NT2/D1 (cell line): Measurements from ENCODE around the gene CFAP54.

ENCODE experiments used
- DNase-seq: peaks from one replicate; pipeline ENCODE4 v3.0.0-alpha.2; 2011; ENCODE audit warnings: low read depth, low spot score
- H3K27me3 ChIP-seq: 2 replicates; pipeline ENCODE4 v1.6.0; 2011; ENCODE audit warnings: mild to moderate bottlenecking; ENCODE audit not compliant: insufficient read length, insufficient read depth
- H3K36me3 ChIP-seq: 2 replicates; pipeline ENCODE4 v1.6.1; 2011; ENCODE audit warnings: mild to moderate bottlenecking, low read length, mixed read lengths; ENCODE audit not compliant: insufficient read depth, insufficient read length
- H3K4me1 ChIP-seq: 2 replicates; pipeline ENCODE4 v1.5.1; 2011; ENCODE audit not compliant: insufficient read depth, insufficient read length
- H3K4me3 ChIP-seq: 2 replicates; pipeline ENCODE4 v1.5.1; 2011; ENCODE audit warnings: low read depth; ENCODE audit not compliant: insufficient read length
- H3K9ac ChIP-seq: 2 replicates; pipeline ENCODE4 v1.6.0; 2011; ENCODE audit warnings: low read depth; ENCODE audit not compliant: insufficient read length
- H3K9me3 ChIP-seq: 2 replicates; pipeline ENCODE4 v1.5.1; 2011; ENCODE audit warnings: mild to moderate bottlenecking, low read length; ENCODE audit not compliant: insufficient read depth
- SUZ12 ChIP-seq: IDR thresholded peaks from 2 replicates; pipeline ENCODE4 v1.6.1; 2011; ENCODE audit not compliant: insufficient read length, insufficient read depth; ENCODE audit errors: extremely low read depth
- YY1 ChIP-seq: IDR thresholded peaks from 2 replicates; pipeline ENCODE4 v1.6.1; 2011; ENCODE audit not compliant: insufficient read length, insufficient read depth
- ZNF274 ChIP-seq: IDR thresholded peaks from 2 replicates; pipeline ENCODE4 v1.6.1; 2011; ENCODE audit warnings: mild to moderate bottlenecking, low read depth, low read length

The CFAP54 gene

DNA sequence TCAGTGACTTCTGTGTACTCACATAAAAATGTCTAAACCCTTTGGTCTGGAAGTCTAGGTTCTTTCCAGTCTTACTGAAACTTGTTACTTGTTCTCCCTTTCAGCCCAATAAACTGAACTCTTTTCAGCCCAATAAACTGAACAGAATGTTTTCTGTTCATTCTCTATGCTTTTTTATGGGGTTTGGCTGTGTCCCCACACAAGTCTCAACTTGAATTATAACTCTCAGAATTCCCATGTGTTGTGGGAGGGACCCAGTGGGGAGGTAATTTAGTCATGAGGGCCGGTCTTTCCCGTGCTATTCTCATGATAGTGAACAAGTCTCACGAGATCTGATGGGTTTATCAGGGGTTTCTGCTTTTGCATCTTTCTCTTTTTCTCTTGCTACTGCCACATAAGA is 402.7 kb downstream of the CFAP54 start:
- Histone ChIP-seq H3K4me1 (peaks cover 4% of the 10 kb centered on the region), H3K36me3 (no peaks in the 10 kb centered on the region), H3K27me3 (no peaks in the 10 kb centered on the region), H3K9me3 (peaks cover 6% of the 10 kb centered on the region; the same call in 1 of the 2 replicates), H3K9ac (no peak overlapping the region), H3K4me3 (no peak overlapping the region)
- TF ChIP-seq YY1 (no peak), ZNF274 (no peak), SUZ12 (no peak)
- no peak for DNase-seq

- no peak for DNase-seq
- Histone ChIP-seq H3K9me3 (peaks cover 6% of the 10 kb centered on the region; the same call in 1 of the 2 replicates), H3K9ac (no peak overlapping the region), H3K27me3 (no peaks in the 10 kb centered on the region), H3K36me3 (no peaks in the 10 kb centered on the region), H3K4me1 (no peaks in the 10 kb centered on the region), H3K4me3 (no peak overlapping the region)
- TF ChIP-seq YY1 (no peak), ZNF274 (no peak), SUZ12 (no peak)
Observed at GRCh38 chr12:96897421-96897820, 408.0 kb downstream of the CFAP54 start.

DNA sequence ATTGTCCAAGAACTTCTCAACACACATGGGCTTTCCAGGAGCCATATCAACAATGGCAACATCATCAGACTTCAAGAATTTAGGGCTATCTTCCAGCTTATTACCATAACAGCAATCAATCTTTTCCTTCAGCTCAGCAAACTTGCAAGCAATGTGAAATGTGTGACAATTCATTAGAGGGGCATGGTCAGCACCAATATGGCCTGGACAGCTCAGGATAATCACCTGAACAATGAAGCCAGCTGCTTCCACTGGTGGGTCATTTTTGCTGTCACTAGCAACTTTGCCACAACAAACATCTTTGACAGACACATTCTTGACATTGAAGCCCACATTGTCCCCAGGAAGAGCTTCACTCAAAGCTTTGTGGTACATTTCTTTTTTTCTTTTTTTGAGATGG is 411.8 kb downstream of the CFAP54 start:
- no peak for DNase-seq
- no peak for TF ChIP-seq YY1
- no peak for TF ChIP-seq SUZ12
- TF ChIP-seq ZNF274: no peak
- Histone ChIP-seq H3K27me3 (no peaks in the 10 kb centered on the region), H3K4me3 (no peak overlapping the region), H3K36me3 (no peaks in the 10 kb centered on the region), H3K4me1 (no peaks in the 10 kb centered on the region), H3K9ac (no peak overlapping the region), H3K9me3 (no peaks in the 10 kb centered on the region)

DNA sequence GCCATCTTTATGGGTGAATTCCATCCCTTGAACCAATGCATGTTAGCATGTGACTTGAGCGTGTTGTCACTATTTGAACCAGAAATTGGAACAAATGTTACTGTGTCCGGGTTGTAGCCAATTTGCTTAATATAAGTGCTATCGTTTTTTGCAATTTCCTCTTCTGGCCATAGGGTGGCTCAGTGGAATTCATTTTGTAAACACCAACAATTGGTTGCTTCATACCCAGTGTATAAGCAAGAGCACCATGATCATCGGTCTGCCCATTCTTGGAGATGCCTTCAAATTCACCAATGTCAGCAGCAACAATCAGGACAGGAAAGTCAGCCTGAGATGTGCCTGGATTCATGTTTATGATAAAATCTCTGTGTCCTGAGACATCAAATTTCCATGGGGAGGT is 412.7 kb downstream of the CFAP54 start:
- DNase-seq: no peak

GRCh38 chr12:96906498-96906848 is 417.1 kb downstream of the CFAP54 start:
- H3K9ac ChIP-seq: peak overlapping the region; percentile 80
- DNase-seq: no peak
- H3K36me3 ChIP-seq: peaks cover 10% of the 10 kb centered on the region
- TF ChIP-seq YY1: no peak
- TF ChIP-seq SUZ12: no peak
- TF ChIP-seq ZNF274: no peak
- no peaks in the 10 kb centered on the region for H3K4me1 ChIP-seq
- H3K4me3 ChIP-seq: peak overlapping the region; percentile 85
- no peaks in the 10 kb centered on the region for H3K27me3 ChIP-seq
- H3K9me3 ChIP-seq: no peaks in the 10 kb centered on the region

More for the DNA sequence above, 412.7 kb downstream of the CFAP54 start:
- H3K4me1 ChIP-seq: no peaks in the 10 kb centered on the region
- H3K9me3 ChIP-seq: no peaks in the 10 kb centered on the region
- H3K4me3 ChIP-seq: no peak overlapping the region
- H3K36me3 ChIP-seq: no peaks in the 10 kb centered on the region
- no peak overlapping the region for H3K9ac ChIP-seq
- TF ChIP-seq SUZ12 (no peak), ZNF274 (no peak), YY1 (no peak)
- H3K27me3 ChIP-seq: no peaks in the 10 kb centered on the region

- no peak for TF ChIP-seq SUZ12
- no peak for TF ChIP-seq YY1
- no peak for TF ChIP-seq ZNF274
- DNase-seq: peak; percentile 80
- H3K9me3 ChIP-seq: no peaks in the 10 kb centered on the region
- no peaks in the 10 kb centered on the region for H3K4me1 ChIP-seq
- H3K9ac ChIP-seq: peak within 1 kb of the TSS; percentile 80
- H3K27me3 ChIP-seq: no peaks in the 10 kb centered on the region
- H3K4me3 ChIP-seq: peak within 1 kb of the TSS; percentile 85
- H3K36me3 ChIP-seq: peaks cover 10% of the 10 kb centered on the region
Observed at GRCh38 chr12:96906849-96907670, 417.7 kb downstream of the CFAP54 start, which contains the start of gene NEDD1. TSS of gene NEDD1 (plus strand) at chr12:96907257. CDS start at chr12:96909760, 2,503 bp downstream.

DNA sequence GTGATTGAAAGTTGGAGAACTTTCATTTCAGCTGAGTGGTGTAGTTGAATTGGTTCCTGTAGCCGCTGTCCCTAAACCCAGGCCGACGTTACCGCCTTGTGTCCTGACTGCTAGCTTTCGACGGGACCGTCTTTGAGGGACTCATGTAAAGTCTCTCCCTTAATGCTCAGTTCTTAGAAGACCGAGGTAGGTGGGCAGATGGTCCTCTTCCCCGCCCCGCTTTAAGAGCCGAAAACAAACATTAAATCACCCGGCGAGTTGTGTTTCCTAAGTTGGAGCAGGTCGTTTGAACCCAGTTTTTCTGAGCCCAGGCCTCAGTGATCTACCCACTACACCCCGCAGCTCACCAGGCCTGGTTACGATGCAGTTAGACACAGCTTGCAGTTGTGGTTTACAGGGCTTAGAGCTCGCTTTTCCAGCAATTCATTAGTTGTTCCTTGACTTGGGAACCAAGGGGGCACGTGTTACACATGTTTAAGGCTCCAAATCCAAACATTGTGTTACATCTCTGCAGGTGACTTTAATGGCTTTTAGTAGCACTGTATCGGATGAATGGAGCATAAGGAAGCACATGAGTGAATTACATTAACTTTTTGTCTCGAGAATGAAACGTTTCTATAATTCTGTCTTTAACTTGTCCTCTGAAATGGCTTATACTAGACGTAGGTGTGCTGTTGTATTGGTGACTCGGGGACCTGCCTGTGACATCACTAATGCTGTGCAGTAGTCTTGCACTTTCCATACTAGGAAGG is 418.5 kb downstream of the CFAP54 start:
- Histone ChIP-seq H3K9ac (peak overlapping the region; percentile 58), H3K4me3 (peak overlapping the region; percentile 85)
- no peak for DNase-seq

More for the DNA sequence above, 418.5 kb downstream of the CFAP54 start:
- Histone ChIP-seq H3K9me3 (no peaks in the 10 kb centered on the region), H3K4me1 (no peaks in the 10 kb centered on the region), H3K27me3 (no peaks in the 10 kb centered on the region), H3K36me3 (peaks cover 12% of the 10 kb centered on the region)
- TF ChIP-seq YY1 (no peak), ZNF274 (no peak), SUZ12 (no peak)
